Prostate gland (tissue), 2 donors: ENCODE results near the gene SMCO4.
"Not testable (repeated sequence)": the region's sequence is repeated elsewhere in the genome, so short reads cannot be mapped to it uniquely, and the experiment has no call there.

Experiments used
- CTCF ChIP-seq, 4 experiments: fragments of 200-600 bp in 2 of 4; fragments of 450-650 bp in 2 of 4; sonication (generic) in 2 of 4; IDR thresholded peaks; 1 replicate in 3 of 4; 2 replicates in 1 of 4; pipeline ENCODE4 v1.5.1; 2016 to 2019; ENCODE audit warnings: antibody characterized with exemption in 4 of 4, mild to moderate bottlenecking in 2 of 4, moderate library complexity in 2 of 4
- POLR2A ChIP-seq: fragments of 450-650 bp; IDR thresholded peaks from one replicate; pipeline ENCODE4 v1.6.1; 2016; ENCODE audit warnings: antibody characterized with exemption, mild to moderate bottlenecking

GRCh38 chr11:93587425-93587824 is 44.2 kb upstream of the SMCO4 start:
- not testable (repeated sequence) for TF ChIP-seq CTCF (IDR thresholded peaks at IDR 0.05); POLR2A
